HG03442 (cell line): ENCODE data around the gene ANO1.

Experiments
- ATAC-seq: cut with Tn5 transposase; IDR thresholded peaks from one replicate; pipeline ENCODE4 v1.9.1; 2021; ENCODE audit warnings: mild to moderate bottlenecking, moderate library complexity; ENCODE audit not compliant: unreplicated experiment

The ANO1 gene

DNA sequence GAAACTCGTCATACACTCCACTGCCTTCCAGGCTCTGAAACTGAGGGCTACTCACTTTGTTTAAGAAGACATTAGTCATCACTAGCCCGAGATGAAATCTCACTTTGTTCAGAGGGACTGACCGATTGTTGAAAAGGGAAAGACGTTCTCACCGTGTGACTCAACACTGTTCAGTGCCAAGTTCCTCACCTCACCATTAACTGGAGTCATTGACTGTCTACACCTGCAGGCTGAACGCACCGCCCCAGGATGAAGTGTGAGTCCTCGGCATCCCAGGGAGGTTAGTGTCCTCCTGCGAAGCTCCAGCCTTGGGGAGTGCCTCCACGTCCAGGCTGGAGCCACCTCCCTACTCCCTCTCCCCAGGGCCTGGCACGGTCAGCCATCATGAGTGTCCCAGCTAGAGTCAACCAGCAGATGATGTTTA is 155.4 kb downstream of the ANO1 start:
- ATAC-seq: no peak

DNA sequence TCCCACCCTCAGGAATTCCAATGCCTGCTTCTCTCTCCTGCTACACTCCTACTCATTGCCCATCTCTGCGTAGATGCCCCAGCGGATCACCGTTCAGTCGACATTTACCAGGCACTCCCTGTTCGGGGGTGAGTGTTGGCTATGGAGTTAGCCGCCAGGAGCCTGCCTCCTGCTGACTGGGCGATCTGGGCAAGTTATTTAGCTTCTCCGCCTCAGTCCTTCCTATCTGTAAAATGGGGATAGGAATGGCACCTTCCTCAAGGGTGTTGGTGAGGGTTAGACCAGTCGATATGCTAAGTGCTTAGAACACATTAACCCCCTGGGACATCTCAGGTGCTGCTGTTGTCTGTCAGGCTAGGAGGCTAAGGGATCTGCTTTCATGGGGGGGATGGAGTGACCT is 155.8 kb downstream of the ANO1 start:
- no peak for ATAC-seq
